Effector CD4-positive, alpha-beta T cell (primary cell): ENCODE results near the gene TRRAP.

ENCODE experiments used
- DNase-seq: peaks from one replicate; pipeline ENCODE4 v3.0.0-alpha.2; 2020

Gene TRRAP

GRCh38 chr7:98903246-98903645 is 24.9 kb downstream of the TRRAP start:
- DNase-seq, result no peak

GRCh38 chr7:98907570-98907969 is 29.2 kb downstream of the TRRAP start:
- no peak for DNase-seq

- DNase-seq, result no peak
Measured at GRCh38 chr7:98908585-98908984, 30.3 kb downstream of the TRRAP start.

- no peak for DNase-seq
Measured at GRCh38 chr7:98909487-98909886, 31.2 kb downstream of the TRRAP start.

GRCh38 chr7:98910427-98910826 is 32.1 kb downstream of the TRRAP start:
- DNase-seq, result no peak

- DNase-seq, result no peak
Measured at GRCh38 chr7:98911916-98912315, 33.6 kb downstream of the TRRAP start.

GRCh38 chr7:98913026-98913425 is 34.7 kb downstream of the TRRAP start:
- no peak for DNase-seq

GRCh38 chr7:98913612-98914011 is 35.3 kb downstream of the TRRAP start:
- no peak for DNase-seq

GRCh38 chr7:98917331-98917730 is 39.0 kb downstream of the TRRAP start:
- DNase-seq, result no peak

GRCh38 chr7:98921608-98922372 is 43.5 kb downstream of the TRRAP start:
- DNase-seq, result no peak

GRCh38 chr7:98922392-98923187 is 44.3 kb downstream of the TRRAP start:
- no peak for DNase-seq

- DNase-seq, result no peak
Measured at GRCh38 chr7:98923512-98923911, 45.2 kb downstream of the TRRAP start.

- DNase-seq, result no peak
Measured at GRCh38 chr7:98927125-98927524, 48.8 kb downstream of the TRRAP start.

- DNase-seq, result no peak
Measured at GRCh38 chr7:98930464-98930863, 52.1 kb downstream of the TRRAP start.

- no peak for DNase-seq
Measured at GRCh38 chr7:98930921-98931320, 52.6 kb downstream of the TRRAP start.

- no peak for DNase-seq
Measured at GRCh38 chr7:98933321-98933720, 55.0 kb downstream of the TRRAP start.

GRCh38 chr7:98934267-98934666 is 55.9 kb downstream of the TRRAP start:
- DNase-seq, result no peak

- no peak for DNase-seq
Measured at GRCh38 chr7:98935811-98936210, 57.5 kb downstream of the TRRAP start.

- DNase-seq, result no peak
Measured at GRCh38 chr7:98943336-98943735, 65.0 kb downstream of the TRRAP start.

GRCh38 chr7:98944386-98944785 is 66.1 kb downstream of the TRRAP start:
- DNase-seq, result no peak

- no peak for DNase-seq
Measured at GRCh38 chr7:98945852-98946251, 67.5 kb downstream of the TRRAP start.

- DNase-seq, result no peak
Measured at GRCh38 chr7:98946389-98946788, 68.1 kb downstream of the TRRAP start.

- DNase-seq, result no peak
Measured at GRCh38 chr7:98949336-98950044, 71.2 kb downstream of the TRRAP start.

- no peak for DNase-seq
Measured at GRCh38 chr7:98955992-98956391, 77.7 kb downstream of the TRRAP start.
